SK-N-SH treated with all-trans-retinoic acid at 6 μM for 48 hours (cell line): ENCODE measurements around the gene NKAIN4.

Experiments used
- ARNTL ChIP-seq: fragments of 450-650 bp; formaldehyde crosslinking; IDR thresholded peaks from 2 replicates; pipeline ENCODE4 v1.5.0; 2020; ENCODE audit warnings: low read depth, mild to moderate bottlenecking, moderate library complexity, borderline replicate concordance
- CSRNP3 ChIP-seq: fragments of 250-450 bp; sonication (Bioruptor Pico); IDR thresholded peaks from 2 replicates; pipeline ENCODE4 v1.5.1; 2021; ENCODE audit warnings: mild to moderate bottlenecking, moderate library complexity
- PATZ1 ChIP-seq: fragments of 250-450 bp; sonication (Bioruptor Pico); IDR thresholded peaks from 2 replicates; pipeline ENCODE4 v1.8.0; 2020; ENCODE audit warnings: mild to moderate bottlenecking, moderate library complexity, borderline replicate concordance
- ZFP3 ChIP-seq: fragments of 250-450 bp; sonication (Bioruptor Pico); IDR thresholded peaks from 2 replicates; pipeline ENCODE4 v1.5.0; 2020; ENCODE audit warnings: mild to moderate bottlenecking, moderate library complexity
- ZFP30 ChIP-seq: fragments of 450-650 bp; formaldehyde crosslinking; IDR thresholded peaks from 2 replicates; pipeline ENCODE4 v1.5.0; 2022; ENCODE audit warnings: mild to moderate bottlenecking, moderate library complexity
- ZNF565 ChIP-seq: fragments of 450-650 bp; formaldehyde crosslinking; conservative IDR thresholded peaks from 2 replicates; pipeline ENCODE4 v1.5.0; 2020; ENCODE audit warnings: low read depth, mild to moderate bottlenecking, moderate library complexity

GRCh38 chr20:63224412-63225081 lies 29.7 kb downstream of the NKAIN4 start:
- TF ChIP-seq PATZ1 (CRISPR knock-in tag) (no peak), ZFP30 (CRISPR knock-in tag) (no peak), ZFP3 (CRISPR knock-in tag) (no peak), ZNF565 (CRISPR knock-in tag) (no peak), ARNTL (no peak), CSRNP3 (CRISPR knock-in tag) (no peak)
